GM23248 (cell line): ENCODE data around the gene ATP9A.

ENCODE experiments used
- EZH2 ChIP-seq: fragments of 200-600 bp; sonication (generic); IDR thresholded peaks from 2 replicates; pipeline ENCODE4 v1.6.1; 2018; ENCODE audit warnings: antibody characterized with exemption, mild to moderate bottlenecking; ENCODE audit not compliant: insufficient read depth, poor library complexity, severe bottlenecking
- EZH2phosphoT487 ChIP-seq: fragments of 200-600 bp; sonication (generic); IDR thresholded peaks from 2 replicates; pipeline ENCODE4 v1.6.1; 2018; ENCODE audit warnings: antibody characterized with exemption, moderate library complexity, mild to moderate bottlenecking, low read depth; ENCODE audit not compliant: insufficient read depth

DNA sequence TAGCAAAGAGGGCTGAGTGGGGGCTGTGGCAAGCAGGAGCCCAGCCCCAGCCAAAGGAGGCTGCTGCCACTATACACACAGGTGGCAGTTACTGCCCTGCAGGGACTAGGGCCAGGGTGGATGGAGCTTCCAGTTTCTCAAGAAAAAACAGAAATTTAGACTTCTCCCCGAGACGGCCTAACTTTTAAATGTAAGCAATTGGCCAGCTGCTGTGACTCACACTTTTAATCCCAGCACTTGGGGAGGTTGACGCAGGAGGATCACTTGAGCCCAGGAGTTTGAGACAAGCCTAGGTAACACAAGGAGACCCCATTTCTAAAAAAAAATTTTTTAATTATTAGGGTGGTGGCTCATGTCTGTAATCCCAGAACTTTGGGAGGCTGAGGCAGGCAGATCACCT, 127.4 kb downstream of the ATP9A start:
- no peak for TF ChIP-seq EZH2
- no peak for TF ChIP-seq EZH2phosphoT487
